ENCODE data around the gene CC2D2A.

- TF ChIP-seq CTCF (IDR thresholded peaks at IDR 0.05) (no peak), POLR2A (IDR thresholded peaks at IDR 0.05) (no peak)
Observed at GRCh38 chr4:15513545-15513944, 43.9 kb downstream of the CC2D2A start.
